Bronchial epithelial cell (primary cell): ENCODE data around the gene IFITM5. TPM values are rescaled to one million over a fixed set of nuclear protein-coding genes. Genes with fewer than 3 reads are reported as not detected.
"Not testable (repeated sequence)": the region's sequence is repeated elsewhere in the genome, so short reads cannot be mapped to it uniquely, and the experiment has no call there.

Experiments
- DNase-seq: peaks from one replicate; pipeline ENCODE4 v3.0.0-alpha.2; 2010; ENCODE audit warnings: low read depth
- FAIRE-seq: peaks from 2 replicates; lab custom pipeline; 2011; peaks lifted over from hg19 to GRCh38; lab: Jason Lieb, UNC
- H3K27me3 ChIP-seq: 2 replicates; pipeline ENCODE4 v1.5.1; 2011; ENCODE audit warnings: low read length; ENCODE audit not compliant: control insufficient read depth, insufficient read depth
- H3K36me3 ChIP-seq: 2 replicates; pipeline ENCODE4 v1.5.1; 2011; ENCODE audit warnings: low read length; ENCODE audit not compliant: control insufficient read depth, insufficient read depth
- H3K4me3 ChIP-seq: 2 replicates; pipeline ENCODE4 v1.5.1; 2011; ENCODE audit warnings: mild to moderate bottlenecking, low read depth, low read length, control low read depth
- total RNA-seq: library from RNA; depleted of rRNA; stranded (reverse); fragments of >200 nt; gene quantifications from 2 replicates; pipeline ENCODE4 v1.2.1, GENCODE V29; 2014
- TF ChIP-seq, protein P1 (sequence below): IDR thresholded peaks from 2 replicates; pipeline ENCODE4 v1.5.1; 2011; ENCODE audit warnings: mild to moderate bottlenecking, moderate library complexity, low read length, control low read depth, inconsistent platforms; ENCODE audit not compliant: insufficient read depth, severe bottlenecking

The IFITM5 gene
- total RNA-seq, 1 donor from 2014 or later, result not detected

DNA sequence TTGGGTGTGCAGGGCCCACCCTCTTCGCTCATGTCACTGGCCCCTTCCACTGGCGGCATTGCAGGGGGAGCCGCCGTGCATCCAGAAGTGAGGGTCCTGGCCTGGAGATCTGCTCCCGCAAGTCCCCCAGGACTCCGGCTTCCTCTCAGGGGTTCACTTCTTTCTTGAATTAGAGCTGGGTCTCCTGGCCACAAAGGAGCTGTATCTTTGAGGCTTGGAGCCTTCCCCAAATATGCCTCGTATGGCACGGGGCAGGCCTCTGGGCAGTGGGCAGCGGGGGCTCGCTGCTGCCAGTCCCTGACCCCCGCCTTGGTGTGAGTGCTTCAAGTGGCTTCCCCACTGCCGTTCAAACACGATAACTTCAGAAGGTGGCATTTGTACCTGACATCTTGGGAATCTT, 28.7 kb upstream of the IFITM5 start:
- no peak for FAIRE-seq
- Histone ChIP-seq H3K36me3 (no peaks in the 10 kb centered on the region), H3K4me3 (no peak overlapping the region), H3K27me3 (peaks cover under 1% of the 10 kb centered on the region)
- TF ChIP-seq, protein P1, sequence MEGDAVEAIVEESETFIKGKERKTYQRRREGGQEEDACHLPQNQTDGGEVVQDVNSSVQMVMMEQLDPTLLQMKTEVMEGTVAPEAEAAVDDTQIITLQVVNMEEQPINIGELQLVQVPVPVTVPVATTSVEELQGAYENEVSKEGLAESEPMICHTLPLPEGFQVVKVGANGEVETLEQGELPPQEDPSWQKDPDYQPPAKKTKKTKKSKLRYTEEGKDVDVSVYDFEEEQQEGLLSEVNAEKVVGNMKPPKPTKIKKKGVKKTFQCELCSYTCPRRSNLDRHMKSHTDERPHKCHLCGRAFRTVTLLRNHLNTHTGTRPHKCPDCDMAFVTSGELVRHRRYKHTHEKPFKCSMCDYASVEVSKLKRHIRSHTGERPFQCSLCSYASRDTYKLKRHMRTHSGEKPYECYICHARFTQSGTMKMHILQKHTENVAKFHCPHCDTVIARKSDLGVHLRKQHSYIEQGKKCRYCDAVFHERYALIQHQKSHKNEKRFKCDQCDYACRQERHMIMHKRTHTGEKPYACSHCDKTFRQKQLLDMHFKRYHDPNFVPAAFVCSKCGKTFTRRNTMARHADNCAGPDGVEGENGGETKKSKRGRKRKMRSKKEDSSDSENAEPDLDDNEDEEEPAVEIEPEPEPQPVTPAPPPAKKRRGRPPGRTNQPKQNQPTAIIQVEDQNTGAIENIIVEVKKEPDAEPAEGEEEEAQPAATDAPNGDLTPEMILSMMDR, result no peak
- DNase-seq, result no peak

DNA sequence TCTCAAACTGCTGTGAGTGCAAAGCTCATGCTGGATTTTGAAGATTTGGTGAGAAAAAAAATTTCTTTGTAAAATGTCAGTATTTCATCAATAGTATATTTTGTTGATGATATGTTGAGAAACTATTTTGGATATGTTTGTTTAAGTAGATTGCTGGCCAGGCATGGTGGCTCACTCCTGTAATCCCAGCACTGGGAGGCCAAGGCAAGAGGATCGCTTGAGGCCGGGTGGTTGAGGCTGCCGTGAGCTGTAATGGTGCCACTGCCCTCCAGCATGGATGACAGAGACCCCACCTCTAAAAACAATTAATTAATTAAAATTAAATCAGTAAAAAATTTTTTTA, 28.2 kb upstream of the IFITM5 start:
- no peaks in the 10 kb centered on the region for H3K27me3 ChIP-seq
- FAIRE-seq (no peak), DNase-seq (no peak)
- H3K36me3 ChIP-seq, result no peaks in the 10 kb centered on the region
- no peak overlapping the region for H3K4me3 ChIP-seq
- TF ChIP-seq, protein P1, result no peak

DNA sequence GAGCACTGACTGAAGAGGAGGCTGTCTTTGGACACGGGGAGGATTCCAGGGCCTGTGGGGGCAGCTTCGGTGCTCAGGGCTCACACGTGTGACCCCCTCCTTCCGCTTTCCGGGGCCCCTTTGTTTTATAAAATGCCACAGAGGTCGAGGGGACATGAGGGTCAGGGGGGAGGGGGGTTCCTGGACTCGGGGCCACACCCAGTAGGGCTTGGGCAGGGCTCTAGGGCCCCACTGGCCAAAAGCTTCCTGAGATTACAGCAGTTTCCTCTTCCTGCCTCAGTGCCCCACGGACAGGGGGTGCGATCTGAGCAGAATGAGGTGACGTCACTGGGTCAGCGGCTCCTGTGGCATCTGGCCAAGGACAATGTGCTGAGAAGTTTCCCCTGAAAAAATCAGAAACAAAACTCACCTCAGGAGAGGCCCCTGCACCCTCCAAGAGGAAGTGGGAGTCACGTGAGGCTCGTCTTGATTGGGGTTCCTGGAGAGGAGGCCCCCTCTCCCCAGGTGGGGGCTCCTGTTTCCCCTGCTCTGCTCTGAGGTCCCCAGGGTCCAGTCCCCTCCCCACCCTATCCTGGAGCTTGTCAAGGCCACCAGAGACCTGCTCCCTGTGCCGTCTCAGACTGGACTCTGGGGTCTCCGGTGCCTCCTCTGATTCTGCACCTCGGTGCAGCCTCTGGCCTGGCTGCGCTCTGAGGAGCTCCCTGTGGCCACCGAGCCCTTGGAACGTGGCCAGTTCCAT, 27.7 kb upstream of the IFITM5 start:
- Histone ChIP-seq H3K4me3 (no peak overlapping the region), H3K36me3 (no peaks in the 10 kb centered on the region), H3K27me3 (no peaks in the 10 kb centered on the region)
- DNase-seq, result no peak
- no peak for FAIRE-seq
- TF ChIP-seq, protein P1, result no peak

DNA sequence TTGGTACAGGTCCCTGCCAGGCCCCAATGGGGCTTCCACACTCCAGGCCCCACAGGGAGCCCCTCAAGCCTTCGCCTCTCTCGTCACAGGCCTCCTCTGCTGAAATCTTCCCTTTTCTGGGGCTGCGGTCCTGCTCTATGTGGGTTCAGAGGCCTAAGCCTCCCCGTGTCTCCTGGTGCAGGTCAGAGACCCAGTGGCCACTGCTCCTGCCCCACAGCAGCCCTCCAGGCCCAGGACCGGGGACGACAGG, 27.2 kb upstream of the IFITM5 start:
- TF ChIP-seq, protein P1, result no peak
- Histone ChIP-seq H3K4me3 (no peak overlapping the region), H3K36me3 (no peaks in the 10 kb centered on the region), H3K27me3 (no peaks in the 10 kb centered on the region)
- no peak for DNase-seq
- FAIRE-seq, result no peak

DNA sequence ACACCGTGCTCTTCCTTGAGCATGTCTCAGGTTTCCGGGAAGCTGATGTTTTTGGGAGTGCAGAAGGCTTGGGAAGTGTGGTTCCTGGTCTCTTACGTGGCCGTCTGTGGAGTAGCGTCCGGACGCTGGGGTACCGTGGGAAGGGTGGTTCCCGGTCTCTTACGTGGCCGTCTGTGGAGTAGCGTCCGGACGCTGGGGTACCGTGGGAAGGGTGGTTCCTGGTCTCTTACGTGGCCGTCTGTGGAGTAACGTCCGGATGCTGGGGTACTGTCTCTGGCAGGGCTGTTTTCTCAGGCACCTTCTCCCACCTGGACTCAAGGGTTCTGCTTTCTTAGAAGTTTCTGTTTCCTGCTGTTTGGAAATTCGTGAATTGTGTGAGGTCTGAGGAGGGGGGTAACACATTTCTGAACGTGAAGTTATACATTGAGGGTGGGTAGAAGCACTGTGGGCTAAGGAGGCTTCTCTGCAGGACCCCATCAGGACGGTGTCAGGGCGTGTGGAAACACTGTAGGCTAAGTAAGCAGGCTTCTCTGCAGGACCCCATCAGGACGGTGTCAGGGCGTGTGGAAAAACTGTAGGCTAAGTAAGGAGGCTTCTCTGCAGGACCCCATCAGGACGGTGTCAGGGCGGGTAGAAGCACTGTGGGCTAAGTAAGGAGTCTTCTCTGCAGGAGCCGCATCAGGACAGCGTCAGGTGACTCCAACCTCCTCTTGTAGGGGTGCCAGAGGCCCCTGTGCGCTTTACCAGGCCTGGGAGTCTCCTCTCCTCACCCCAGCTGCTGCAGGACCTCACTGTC, 26.7 kb upstream of the IFITM5 start:
- FAIRE-seq, result no peak
- TF ChIP-seq, protein P1, result no peak
- DNase-seq, result no peak
- no peak overlapping the region for H3K4me3 ChIP-seq
- no peaks in the 10 kb centered on the region for H3K36me3 ChIP-seq
- no peaks in the 10 kb centered on the region for H3K27me3 ChIP-seq

DNA sequence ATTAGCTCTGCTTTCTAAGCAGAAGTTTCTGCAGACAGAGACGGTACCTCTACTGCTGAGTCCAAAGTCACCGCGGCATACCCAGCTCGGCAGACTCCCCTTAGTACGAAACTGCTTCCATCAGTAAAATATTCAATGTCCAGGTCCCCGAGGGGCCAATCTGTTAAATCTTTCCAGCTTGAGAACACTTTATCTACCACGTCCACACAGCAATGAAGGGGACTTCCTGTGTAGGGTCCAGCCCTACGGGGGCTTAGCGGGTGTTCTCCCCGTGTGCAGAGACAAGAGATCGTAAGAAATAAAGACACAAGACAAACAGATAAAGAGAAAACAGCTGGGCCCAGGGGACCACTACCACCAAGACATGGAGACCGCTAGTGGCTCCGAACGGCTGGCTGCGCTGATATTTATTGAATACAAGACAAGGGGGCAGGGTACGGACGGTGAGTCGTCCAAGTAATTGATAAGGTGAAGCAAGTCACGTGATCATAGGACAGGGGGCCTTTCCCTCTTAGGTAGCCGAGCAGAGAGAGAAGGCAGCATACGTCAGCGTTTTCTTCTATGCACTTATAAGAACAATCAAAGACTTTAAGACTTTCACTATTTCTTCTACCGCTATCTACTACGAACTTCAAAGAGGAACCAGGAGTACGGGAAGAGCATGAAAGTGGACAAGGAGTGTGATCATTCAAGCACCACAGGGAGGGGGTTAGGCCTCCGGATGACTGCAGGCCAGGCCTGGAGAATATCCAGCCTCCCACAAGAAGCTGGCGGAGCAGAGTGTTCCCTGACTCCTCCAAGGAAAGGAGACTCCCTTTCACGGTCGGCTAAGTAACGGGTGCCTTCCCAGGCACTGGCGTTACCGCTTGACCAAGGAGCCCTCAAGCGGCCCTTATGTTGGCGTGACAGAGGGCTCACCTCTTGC, 25.5 kb upstream of the IFITM5 start:
- FAIRE-seq, DNase-seq, H3K4me3 ChIP-seq: not testable (repeated sequence)

More for the DNA sequence above, 25.5 kb upstream of the IFITM5 start:
- not testable (repeated sequence) for H3K36me3 ChIP-seq, H3K27me3 ChIP-seq
